Measurements from ENCODE around the gene STARD10.

The STARD10 gene

GRCh38 chr11:72735495-72736027 is 58.3 kb downstream of the STARD10 start:
- no peak for TF ChIP-seq CTCF (IDR thresholded peaks at IDR 0.05; ENCODE audit: extremely low read depth, missing control alignments)
- no peak for DNase-seq (ENCODE audit: low spot score)

GRCh38 chr11:72732329-72732728 is 61.5 kb downstream of the STARD10 start:
- DNase-seq (ENCODE audit: low spot score) = no peak
- no peak for TF ChIP-seq CTCF (IDR thresholded peaks at IDR 0.05; ENCODE audit: extremely low read depth, missing control alignments)

GRCh38 chr11:72730737-72731136 is 63.1 kb downstream of the STARD10 start:
- TF ChIP-seq CTCF (IDR thresholded peaks at IDR 0.05; ENCODE audit: extremely low read depth, missing control alignments) = no peak
- no peak for DNase-seq (ENCODE audit: low spot score)

- no peak for DNase-seq (ENCODE audit: low spot score)
- no peak for TF ChIP-seq CTCF (IDR thresholded peaks at IDR 0.05; ENCODE audit: extremely low read depth, missing control alignments)
Observed at GRCh38 chr11:72730243-72730642, 63.6 kb downstream of the STARD10 start.

- DNase-seq (ENCODE audit: low spot score) = no peak
- no peak for TF ChIP-seq CTCF (IDR thresholded peaks at IDR 0.05; ENCODE audit: extremely low read depth, missing control alignments)
Observed at GRCh38 chr11:72727521-72727920, 66.3 kb downstream of the STARD10 start.

GRCh38 chr11:72726266-72727220 is 67.3 kb downstream of the STARD10 start:
- DNase-seq (ENCODE audit: low spot score) = no peak
- no peak for TF ChIP-seq CTCF (IDR thresholded peaks at IDR 0.05; ENCODE audit: extremely low read depth, missing control alignments)

GRCh38 chr11:72725724-72726028 is 68.2 kb downstream of the STARD10 start:
- no peak for TF ChIP-seq CTCF (IDR thresholded peaks at IDR 0.05; ENCODE audit: extremely low read depth, missing control alignments)
- DNase-seq (ENCODE audit: low spot score) = no peak
